ENCODE data around the gene KLK12. TPM values are rescaled to one million over a fixed set of nuclear protein-coding genes. Genes with fewer than 3 reads are reported as not detected.

Gene KLK12
- total RNA-seq, 1 experiment from 2014 or later, result not detected

- no peak overlapping the region for H3K23ac ChIP-seq (ENCODE audit: insufficient read length, low read depth, low read length)
- peaks cover 6% of the 10 kb centered on the region for H3K23me2 ChIP-seq (ENCODE audit: insufficient read length, low read depth, low read length, poor library complexity, severe bottlenecking)
- Mint-ChIP-seq H3K4me1 (peaks cover 21 to 38% of the 10 kb centered on the region in 2 experiments), H3K27ac (no peak overlapping the region), H3K27me3 (ENCODE audit: low read depth) (peaks cover 36% of the 10 kb centered on the region), H3K36me3 (ENCODE audit: insufficient read depth in 1 of 3, low read depth in 3 of 3) (no peaks in the 10 kb centered on the region; a peak in 1 of 7 replicates), H3K9me3 (peaks cover 0 to 4% of the 10 kb centered on the region in 2 experiments; a peak in 2 of 5 replicates), H3K4me3 (no peak overlapping the region)
- H3K27ac ChIP-seq (ENCODE audit: insufficient read length, low read depth, low read length), result no peak overlapping the region
- no peak overlapping the region for H3T11ph ChIP-seq (ENCODE audit: low read length)
- H2BK120ac ChIP-seq (ENCODE audit: low read depth, low read length, poor library complexity, severe bottlenecking), result no peak overlapping the region
- H3K14ac ChIP-seq (ENCODE audit: insufficient read depth, low read length), result no peak overlapping the region
- no peak overlapping the region for H3K56ac ChIP-seq (ENCODE audit: insufficient read length, low read depth, low read length)
- no peak overlapping the region for H3K4me2 ChIP-seq (ENCODE audit: insufficient read depth, insufficient read length, low read length)
- H2AFZ ChIP-seq (ENCODE audit: low read length), result no peak overlapping the region
- no peak overlapping the region for H4K5ac ChIP-seq (ENCODE audit: insufficient read length, low read depth, low read length)
- no peak overlapping the region for H3K4ac ChIP-seq (ENCODE audit: low read depth, low read length)
- TF ChIP-seq CTCF (conservative IDR thresholded peaks at IDR 0.05), result no peak
- H3K4me1 ChIP-seq (ENCODE audit: insufficient read depth, low read length), result 0 out of 2 replicates have a peak, but pooled peaks cover 4% of the 10 kb centered on the region
- H2BK12ac ChIP-seq (ENCODE audit: insufficient read length, low read depth, low read length), result no peak overlapping the region
- no peak for DNase-seq
- no peak overlapping the region for H3K9ac ChIP-seq (ENCODE audit: extremely low read depth, insufficient read length, low read length)
- H3K27me3 ChIP-seq (ENCODE audit: insufficient read depth, low read length), result no peaks in the 10 kb centered on the region
- no peak overlapping the region for H3K18ac ChIP-seq (ENCODE audit: insufficient read length, low read depth, low read length)
- no peaks in the 10 kb centered on the region for H3K79me1 ChIP-seq (ENCODE audit: insufficient read depth, low read depth, low read length, poor library complexity, severe bottlenecking)
- whole genome bisulfite sequencing (ENCODE audit: extremely low coverage, insufficient read length, low lambda C conversion rate), result 100% methylated on average over 1 of the region's 5 CpGs
- H4K8ac ChIP-seq (replicated peaks; ENCODE audit: insufficient read length, low read depth, low read length), result no peak overlapping the region
- no peak overlapping the region for H2AK5ac ChIP-seq (ENCODE audit: insufficient read length, low read length)
- H2BK5ac ChIP-seq (ENCODE audit: insufficient read length, low read length), result no peak overlapping the region
- no peaks in the 10 kb centered on the region for H4K20me1 ChIP-seq (ENCODE audit: control insufficient read depth, insufficient read depth, insufficient read length)
- H2BK20ac ChIP-seq (ENCODE audit: low read depth, low read length, poor library complexity, severe bottlenecking), result no peak overlapping the region
- H2BK15ac ChIP-seq (ENCODE audit: low read depth, low read length), result no peak overlapping the region
- H4K91ac ChIP-seq (ENCODE audit: insufficient read length, low read depth, low read length), result no peak overlapping the region
- H3K9me3 ChIP-seq (ENCODE audit: control insufficient read depth, low read depth, low read length), result no peaks in the 10 kb centered on the region
- H3K79me2 ChIP-seq (ENCODE audit: insufficient read depth, low read length), result no peaks in the 10 kb centered on the region
These were observed 36.7 kb downstream of the KLK12 start for GRCh38 chr19:50998061-50998460.
